Right lung (tissue), 5 donors: Measurements from ENCODE around the gene WWOX. TPM values are rescaled to one million over a fixed set of nuclear protein-coding genes. Genes with fewer than 3 reads are reported as not detected.

Experiments used
- DNase-seq, 2 donors: peaks; one replicate each; pipeline ENCODE4 v3.0.0-alpha.2; 2013
- polyA plus RNA-seq, 5 donors: library from polyadenylated mRNA; unstranded; fragments of 120-200 nt; gene quantifications; one replicate each; pipeline versions ENCODE4 v1.2.1 to v1.2.3, GENCODE V29; 2013; ENCODE audit warnings: inconsistent platforms in 1 of 5, low replicate concordance in 1 of 5; ENCODE audit not compliant: insufficient read length in 5 of 5, insufficient read depth in 1 of 5

Gene WWOX
- polyA plus RNA-seq, 5 donors = 29.3 to 41.5 (median 32.3) TPM

GRCh38 chr16:78102122-78102660 lies 2.7 kb downstream of the WWOX start:
- DNase-seq = no peak

- no peak for DNase-seq
Observed at GRCh38 chr16:78102865-78103264, 3.4 kb downstream of the WWOX start.

GRCh38 chr16:78105517-78105916 lies 6.1 kb downstream of the WWOX start:
- no peak for DNase-seq

GRCh38 chr16:78106686-78107085 lies 7.2 kb downstream of the WWOX start:
- no peak for DNase-seq

- no peak for DNase-seq
Observed at GRCh38 chr16:78108451-78108850, 9.0 kb downstream of the WWOX start.

- no peak for DNase-seq
Observed at GRCh38 chr16:78113258-78113657, 13.8 kb downstream of the WWOX start.

GRCh38 chr16:78115659-78116058 lies 16.2 kb downstream of the WWOX start:
- no peak for DNase-seq

- DNase-seq = no peak
Observed at GRCh38 chr16:78116946-78117345, 17.5 kb downstream of the WWOX start.

- DNase-seq = no peak
Observed at GRCh38 chr16:78117391-78117790, 17.9 kb downstream of the WWOX start.

- DNase-seq = no peak
Observed at GRCh38 chr16:78118469-78119025, 19.1 kb downstream of the WWOX start.

- DNase-seq = peak; percentile 65 to 81
Observed at GRCh38 chr16:78122774-78123315, 23.4 kb downstream of the WWOX start.

- no peak for DNase-seq
Observed at GRCh38 chr16:78125112-78125844, 25.8 kb downstream of the WWOX start.

GRCh38 chr16:78126662-78127061 lies 27.2 kb downstream of the WWOX start:
- no peak for DNase-seq

GRCh38 chr16:78127130-78127529 lies 27.7 kb downstream of the WWOX start:
- DNase-seq = no peak

- peak; percentile 86 to 88 for DNase-seq
Observed at GRCh38 chr16:78128913-78129312, 29.5 kb downstream of the WWOX start.

- no peak for DNase-seq
Observed at GRCh38 chr16:78129349-78129748, 29.9 kb downstream of the WWOX start.

- DNase-seq = no peak
Observed at GRCh38 chr16:78130083-78130608, 30.7 kb downstream of the WWOX start.

GRCh38 chr16:78130950-78131349 lies 31.5 kb downstream of the WWOX start:
- DNase-seq = no peak

- no peak for DNase-seq
Observed at GRCh38 chr16:78133919-78134318, 34.5 kb downstream of the WWOX start.

GRCh38 chr16:78134944-78135619 lies 35.6 kb downstream of the WWOX start:
- no peak for DNase-seq

- no peak for DNase-seq
Observed at GRCh38 chr16:78137179-78137578, 37.7 kb downstream of the WWOX start.
